Esophagus squamous epithelium (tissue), 5 donors: ENCODE data around the gene WDHD1. TPM values are rescaled to one million over a fixed set of nuclear protein-coding genes. Genes with fewer than 3 reads are reported as not detected.
"Not testable (repeated sequence)": the region's sequence is repeated elsewhere in the genome, so short reads cannot be mapped to it uniquely, and the experiment has no call there.

ENCODE experiments used
- DNase-seq: peaks from one replicate; lab custom pipeline; 2025; lab: John Stamatoyannopoulos, UW
- H3K27ac ChIP-seq, 4 donors: fragments of 200-600 bp; sonication (generic); one replicate each; pipeline ENCODE4 v1.5.1; 2016 to 2019; ENCODE audit warnings: mild to moderate bottlenecking in 1 of 4
- H3K27me3 ChIP-seq, 4 donors: fragments of 200-600 bp; sonication (generic); 1 replicate in 3 of 4; 2 replicates in 1 of 4; pipeline versions ENCODE4 v1.5.1 to v1.6.0; 2017 to 2021; ENCODE audit warnings: antibody characterized with exemption in 1 of 4
- H3K36me3 ChIP-seq, 3 donors: fragments of 200-600 bp; sonication (generic); one replicate each; pipeline ENCODE4 v1.5.1; 2016 to 2019
- H3K4me1 ChIP-seq, 3 donors: fragments of 200-600 bp; sonication (generic); one replicate each; pipeline ENCODE4 v1.5.1; 2017 to 2019
- H3K4me3 ChIP-seq, 4 donors: fragments of 200-600 bp; sonication (generic); 1 replicate in 3 of 4; 2 replicates in 1 of 4; pipeline ENCODE4 v1.5.1; 2016 to 2019; ENCODE audit warnings: mild to moderate bottlenecking in 2 of 4, moderate library complexity in 1 of 4
- H3K9me3 ChIP-seq, 3 donors: fragments of 200-600 bp; sonication (generic); one replicate each; pipeline ENCODE4 v1.5.1; 2016 to 2019
- POLR2A ChIP-seq, 4 donors: fragments of 450-650 bp; IDR thresholded peaks; one replicate each; pipeline ENCODE4 v1.6.1; 2017; ENCODE audit warnings: antibody characterized with exemption in 4 of 4, mild to moderate bottlenecking in 4 of 4, moderate library complexity in 3 of 4
- WGBS, 2 donors: methylation state at CpG; one replicate each; pipeline ENCODE4 v1.1.5; 2018; 5-methylcytosine and 5-hydroxymethylcytosine counted together
- intact Hi-C: fragments of 100-400 bp; cut with DNase I; formaldehyde crosslinking; loops from one replicate; pipeline ENCODE4 v1.15.0; 2022
- total RNA-seq, 4 donors: library from RNA; depleted of rRNA; stranded (reverse); fragments of >200 nt; gene quantifications; one replicate each; pipeline ENCODE4 v1.1.0, GENCODE V29; 2016
- TF ChIP-seq, protein P1 (sequence below), 6 experiments: fragments of 450-650 bp in 4 of 6; fragments of 200-600 bp in 2 of 6; sonication (generic) in 2 of 6; IDR thresholded peaks; one replicate each; pipeline ENCODE4 v1.5.1; 2016 to 2019; ENCODE audit warnings: antibody characterized with exemption in 6 of 6, mild to moderate bottlenecking in 4 of 6, moderate library complexity in 4 of 6
- donor health status: DM: yes; HTN: yes; CAD: no.

WDHD1 gene
- total RNA-seq, 4 donors from 2014 or later = 0.80 to 7.0 (median 5.0) TPM

DNA sequence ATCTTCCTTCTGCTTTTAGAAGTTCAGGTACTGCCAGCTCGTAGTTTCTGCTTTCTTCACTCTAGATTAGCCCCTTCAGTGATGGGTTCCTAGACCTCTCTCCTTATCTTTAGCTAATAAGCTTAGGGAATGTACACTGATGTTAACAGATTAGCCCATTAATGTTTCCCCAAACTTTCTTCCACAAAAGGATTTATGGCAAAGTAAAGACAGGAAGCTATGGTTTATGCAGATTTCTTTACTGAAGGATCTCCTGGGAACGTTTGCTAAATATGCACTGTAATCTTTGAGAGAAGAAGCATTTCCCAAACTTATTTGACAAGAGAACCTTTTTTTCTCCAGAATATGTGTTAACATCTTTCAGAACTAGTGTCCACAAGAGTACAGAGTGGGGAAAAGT is 4.3 kb upstream of the WDHD1 start:
- H3K27ac ChIP-seq = no peak overlapping the region

DNA sequence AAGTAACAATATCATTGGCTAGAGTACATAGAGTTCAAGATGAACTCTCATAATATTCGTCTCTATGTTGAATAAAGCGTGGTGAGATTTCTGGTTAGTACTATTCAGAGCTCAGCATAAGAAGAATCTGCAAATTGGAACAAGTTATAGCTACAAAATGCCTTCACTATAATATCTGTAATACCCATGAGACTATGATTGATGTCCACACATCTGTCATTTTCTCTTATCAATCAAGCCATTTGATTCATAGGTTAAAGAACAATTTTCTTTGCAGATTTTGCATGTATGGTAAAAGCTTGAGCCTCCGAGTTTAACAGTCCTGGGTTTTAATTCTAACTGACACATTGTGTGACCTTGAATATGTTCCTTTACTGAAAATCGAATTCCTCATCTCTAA is 1.6 kb upstream of the WDHD1 start:
- Histone ChIP-seq H3K27me3 (no peaks in the 10 kb centered on the region), H3K36me3 (peaks cover 0 to 9% (median 0%) of the 10 kb centered on the region in 3 donors), H3K4me3 (peak overlapping the region in 2 of 4 donors; percentile 85 to 97), H3K4me1 (peaks cover 3 to 47% (median 24%) of the 10 kb centered on the region in 3 donors), H3K27ac (no peak overlapping the region), H3K9me3 (no peaks in the 10 kb centered on the region)
- no peak for DNase-seq
- no peak for TF ChIP-seq POLR2A (IDR thresholded peaks at IDR 0.05)
- TF ChIP-seq, protein P1, sequence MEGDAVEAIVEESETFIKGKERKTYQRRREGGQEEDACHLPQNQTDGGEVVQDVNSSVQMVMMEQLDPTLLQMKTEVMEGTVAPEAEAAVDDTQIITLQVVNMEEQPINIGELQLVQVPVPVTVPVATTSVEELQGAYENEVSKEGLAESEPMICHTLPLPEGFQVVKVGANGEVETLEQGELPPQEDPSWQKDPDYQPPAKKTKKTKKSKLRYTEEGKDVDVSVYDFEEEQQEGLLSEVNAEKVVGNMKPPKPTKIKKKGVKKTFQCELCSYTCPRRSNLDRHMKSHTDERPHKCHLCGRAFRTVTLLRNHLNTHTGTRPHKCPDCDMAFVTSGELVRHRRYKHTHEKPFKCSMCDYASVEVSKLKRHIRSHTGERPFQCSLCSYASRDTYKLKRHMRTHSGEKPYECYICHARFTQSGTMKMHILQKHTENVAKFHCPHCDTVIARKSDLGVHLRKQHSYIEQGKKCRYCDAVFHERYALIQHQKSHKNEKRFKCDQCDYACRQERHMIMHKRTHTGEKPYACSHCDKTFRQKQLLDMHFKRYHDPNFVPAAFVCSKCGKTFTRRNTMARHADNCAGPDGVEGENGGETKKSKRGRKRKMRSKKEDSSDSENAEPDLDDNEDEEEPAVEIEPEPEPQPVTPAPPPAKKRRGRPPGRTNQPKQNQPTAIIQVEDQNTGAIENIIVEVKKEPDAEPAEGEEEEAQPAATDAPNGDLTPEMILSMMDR (IDR thresholded peaks at IDR 0.05) = no peak
- 52 to 55% methylated on average over 4 of the region's 4 CpGs for WGBS, 2 donors
- intact Hi-C loops = no loop called here

More for the DNA sequence above, 4.3 kb upstream of the WDHD1 start:
- intact Hi-C loops = no loop called here
- H3K4me1 ChIP-seq = peaks cover 3 to 38% (median 15%) of the 10 kb centered on the region in 3 donors
- no peaks in the 10 kb centered on the region for H3K9me3 ChIP-seq
- no peaks in the 10 kb centered on the region for H3K27me3 ChIP-seq
- TF ChIP-seq, protein P1 (IDR thresholded peaks at IDR 0.05) = no peak
- no peak for TF ChIP-seq POLR2A (IDR thresholded peaks at IDR 0.05)
- WGBS, 2 donors = 40 to 50% methylated on average over 2 of the region's 2 CpGs
- peaks cover 0 to 28% (median 0%) of the 10 kb centered on the region in 3 donors for H3K36me3 ChIP-seq
- H3K4me3 ChIP-seq = no peak overlapping the region
- no peak for DNase-seq

DNA sequence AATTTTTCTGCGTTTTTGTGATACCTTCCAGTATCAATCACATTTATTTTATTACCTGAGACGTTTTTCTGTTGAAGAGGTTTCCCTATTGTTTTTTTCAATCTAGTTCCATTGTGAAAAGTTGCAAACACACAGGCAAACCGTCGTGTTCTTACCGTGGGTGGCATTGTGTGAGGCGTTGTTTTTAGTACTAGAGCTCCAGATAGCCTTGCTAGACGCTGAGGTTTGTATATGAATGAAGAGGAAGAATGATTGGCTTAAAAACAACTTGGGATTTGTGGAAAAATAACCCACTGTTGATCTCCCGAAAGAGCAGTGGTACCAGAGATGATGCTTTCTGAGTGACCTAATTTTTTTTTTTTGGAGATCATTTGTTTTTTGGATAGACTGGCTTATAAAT is 1.2 kb upstream of the WDHD1 start:
- H3K27ac ChIP-seq = peak overlapping the region in 1 of 4 donors; percentile 91
- H3K4me3 ChIP-seq = peak overlapping the region; percentile 81 to 97 (median 83)
- DNase-seq = no peak
- H3K27me3 ChIP-seq = no peaks in the 10 kb centered on the region
- TF ChIP-seq, protein P1 (IDR thresholded peaks at IDR 0.05) = no peak
- no peak for TF ChIP-seq POLR2A (IDR thresholded peaks at IDR 0.05)
- 1 to 6% methylated on average over 8 of the region's 8 CpGs for WGBS, 2 donors
- intact Hi-C loops = no loop called here
- peaks cover 3 to 47% (median 24%) of the 10 kb centered on the region in 3 donors for H3K4me1 ChIP-seq
- peaks cover 0 to 8% (median 0%) of the 10 kb centered on the region in 3 donors for H3K36me3 ChIP-seq
- H3K9me3 ChIP-seq = no peaks in the 10 kb centered on the region

DNA sequence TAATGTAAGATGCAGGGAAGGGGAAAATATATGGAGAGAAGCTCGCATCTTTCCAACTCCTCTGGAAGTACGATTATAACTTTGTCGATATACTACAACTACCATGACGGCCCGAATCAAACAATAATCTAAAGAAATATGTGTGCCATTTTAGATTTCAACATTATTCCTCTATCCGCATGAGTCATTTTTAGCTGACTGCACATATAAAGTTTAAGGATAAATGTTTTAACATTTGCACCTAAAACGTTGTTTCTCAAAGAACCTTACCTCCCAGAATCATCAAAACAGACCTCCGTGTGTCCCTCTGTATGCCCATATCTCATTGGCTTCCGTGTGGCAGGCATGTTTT is 482 bp downstream of the WDHD1 start:
- H3K27ac ChIP-seq = peak overlapping the region; percentile 85 to 94 (median 92)
- WGBS, 2 donors = 2% methylated on average over 9 of the region's 9 CpGs
- TF ChIP-seq, protein P1 (IDR thresholded peaks at IDR 0.05) = no peak
- TF ChIP-seq POLR2A (IDR thresholded peaks at IDR 0.05) = no peak
- H3K36me3 ChIP-seq = no peaks in the 10 kb centered on the region
- H3K4me3 ChIP-seq = peak overlapping the region; percentile 81 to 97 (median 83)
- no peak for DNase-seq
- H3K4me1 ChIP-seq = peaks cover 3 to 46% (median 24%) of the 10 kb centered on the region in 3 donors
- intact Hi-C loops = no loop called here
- no peaks in the 10 kb centered on the region for H3K9me3 ChIP-seq
- no peaks in the 10 kb centered on the region for H3K27me3 ChIP-seq

DNA sequence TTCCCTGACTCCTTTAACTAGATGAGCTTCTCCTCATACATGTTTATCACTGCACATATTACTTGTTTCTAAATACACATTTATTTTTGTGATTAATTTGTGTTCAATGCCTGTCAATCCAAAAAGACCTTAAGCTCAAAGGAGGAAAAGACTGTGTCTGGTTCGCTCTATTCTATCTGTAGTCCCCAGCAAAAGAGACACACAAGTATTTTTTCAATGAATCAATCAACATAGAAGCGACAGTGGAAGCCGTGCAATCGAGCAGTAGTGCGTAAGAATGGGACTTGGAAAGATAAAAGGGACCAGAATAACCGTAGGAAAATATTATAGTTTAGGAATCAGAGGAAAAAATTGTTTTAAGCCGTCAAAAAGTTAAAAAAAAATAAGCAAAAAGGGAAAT is 951 bp downstream of the WDHD1 start:
- WGBS, 2 donors = 30 to 34% methylated on average over 7 of the region's 7 CpGs
- H3K27ac ChIP-seq = peak overlapping the region in 2 of 4 donors; percentile 91 to 94
- peaks cover 3 to 41% (median 24%) of the 10 kb centered on the region in 3 donors for H3K4me1 ChIP-seq
- no peaks in the 10 kb centered on the region for H3K9me3 ChIP-seq
- intact Hi-C loops = no loop called here
- no peak for TF ChIP-seq POLR2A (IDR thresholded peaks at IDR 0.05)
- TF ChIP-seq, protein P1 (IDR thresholded peaks at IDR 0.05) = no peak
- H3K36me3 ChIP-seq = no peaks in the 10 kb centered on the region
- H3K4me3 ChIP-seq = peak overlapping the region in 3 of 4 donors; percentile 81 to 97 (median 85)
- H3K27me3 ChIP-seq = no peaks in the 10 kb centered on the region
- DNase-seq = no peak

DNA sequence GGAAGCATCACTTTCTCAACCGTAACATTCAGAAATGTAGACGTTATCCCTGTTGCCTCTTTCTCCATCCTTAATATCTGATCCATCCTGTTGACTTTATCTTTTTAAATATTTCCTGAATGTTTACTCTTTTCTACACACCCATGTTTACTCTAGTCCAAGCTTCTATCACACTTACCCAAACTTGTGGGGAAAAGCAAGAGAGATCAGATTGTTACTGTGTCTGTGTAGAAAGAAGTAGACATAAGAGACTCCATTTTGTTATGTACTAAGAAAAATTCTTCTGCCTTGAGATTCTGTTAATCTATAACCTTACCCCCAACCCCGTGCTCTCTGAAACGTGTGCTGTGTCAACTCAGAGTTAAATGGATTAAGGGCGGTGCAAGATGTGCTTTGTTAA is 2.5 kb downstream of the WDHD1 start:
- H3K4me1 ChIP-seq = peaks cover 3 to 35% (median 24%) of the 10 kb centered on the region in 3 donors
- H3K4me3 ChIP-seq, H3K36me3 ChIP-seq, DNase-seq, H3K9me3 ChIP-seq, H3K27me3 ChIP-seq, H3K27ac ChIP-seq, intact Hi-C loops: not testable (repeated sequence)
- WGBS, 2 donors = 92% methylated on average over 3 of the region's 5 CpGs
